ENCODE results near the gene WIPF2.

The WIPF2 gene

GRCh38 chr17:40218740-40219593, at the start of gene WIPF2:
WIPF2 (plus strand) TSS chr17:40219304; CDS start chr17:40256460, 37,156 bp downstream.
- DNase-seq: peak; percentile 97

GRCh38 chr17:40170325-40170724, 48.8 kb upstream of the WIPF2 start:
- DNase-seq: no peak

GRCh38 chr17:40171750-40172149, 47.4 kb upstream of the WIPF2 start:
- no peak for DNase-seq

DNA sequence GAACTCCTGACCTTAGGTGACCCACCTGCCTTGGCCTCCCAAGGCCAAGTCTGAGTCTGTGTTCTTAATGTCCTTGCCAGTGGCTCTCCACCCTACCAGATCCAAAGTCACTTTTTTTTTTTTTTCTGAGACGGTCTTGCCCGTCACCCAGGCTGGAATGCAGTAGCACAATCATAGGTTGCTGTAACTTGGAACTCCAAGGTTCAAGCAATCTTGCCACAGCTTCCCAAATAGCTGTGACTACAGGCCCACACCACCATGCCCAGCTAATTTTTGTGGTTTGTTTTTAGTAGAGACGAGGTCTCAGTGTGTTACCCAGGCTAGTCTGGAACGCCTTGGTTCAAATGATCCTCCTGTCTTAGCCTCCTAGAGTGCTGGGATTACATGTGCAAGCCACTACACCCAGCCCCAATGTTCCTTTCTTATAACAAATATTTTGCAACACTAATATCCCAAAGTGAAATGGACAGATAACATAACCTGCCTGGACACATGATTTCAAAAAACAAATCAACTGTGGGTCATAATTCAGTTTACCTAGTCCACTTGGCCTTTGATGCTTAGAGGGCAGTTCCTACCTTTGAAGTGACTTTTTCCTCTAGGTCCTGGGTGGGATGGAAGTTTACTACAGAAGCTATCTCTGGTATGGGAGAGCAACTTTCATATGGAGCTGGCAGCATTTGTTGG, 45.9 kb upstream of the WIPF2 start:
- DNase-seq: no peak

GRCh38 chr17:40173778-40174135, 45.3 kb upstream of the WIPF2 start:
- DNase-seq: no peak

DNA sequence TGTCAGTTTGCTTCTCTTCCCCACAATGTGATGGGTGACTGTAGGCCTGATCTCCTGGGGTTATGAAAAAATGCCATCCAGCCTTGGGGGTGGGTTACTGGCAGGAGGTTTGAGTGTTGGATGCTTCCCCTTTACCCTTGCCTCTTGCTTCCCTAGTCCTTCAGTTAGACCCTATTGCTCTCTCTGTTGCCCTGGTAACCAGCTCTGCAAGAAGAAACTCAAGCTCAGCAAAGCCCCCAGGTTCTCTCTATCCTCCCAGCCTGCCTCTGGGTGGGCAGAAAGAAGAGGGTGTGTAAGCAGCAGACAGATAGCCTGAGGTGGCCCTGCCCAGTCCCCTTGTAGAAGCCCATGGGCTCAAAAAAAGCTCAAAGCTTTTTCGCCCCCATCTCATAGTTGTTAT, 44.6 kb upstream of the WIPF2 start:
- no peak for DNase-seq

DNA sequence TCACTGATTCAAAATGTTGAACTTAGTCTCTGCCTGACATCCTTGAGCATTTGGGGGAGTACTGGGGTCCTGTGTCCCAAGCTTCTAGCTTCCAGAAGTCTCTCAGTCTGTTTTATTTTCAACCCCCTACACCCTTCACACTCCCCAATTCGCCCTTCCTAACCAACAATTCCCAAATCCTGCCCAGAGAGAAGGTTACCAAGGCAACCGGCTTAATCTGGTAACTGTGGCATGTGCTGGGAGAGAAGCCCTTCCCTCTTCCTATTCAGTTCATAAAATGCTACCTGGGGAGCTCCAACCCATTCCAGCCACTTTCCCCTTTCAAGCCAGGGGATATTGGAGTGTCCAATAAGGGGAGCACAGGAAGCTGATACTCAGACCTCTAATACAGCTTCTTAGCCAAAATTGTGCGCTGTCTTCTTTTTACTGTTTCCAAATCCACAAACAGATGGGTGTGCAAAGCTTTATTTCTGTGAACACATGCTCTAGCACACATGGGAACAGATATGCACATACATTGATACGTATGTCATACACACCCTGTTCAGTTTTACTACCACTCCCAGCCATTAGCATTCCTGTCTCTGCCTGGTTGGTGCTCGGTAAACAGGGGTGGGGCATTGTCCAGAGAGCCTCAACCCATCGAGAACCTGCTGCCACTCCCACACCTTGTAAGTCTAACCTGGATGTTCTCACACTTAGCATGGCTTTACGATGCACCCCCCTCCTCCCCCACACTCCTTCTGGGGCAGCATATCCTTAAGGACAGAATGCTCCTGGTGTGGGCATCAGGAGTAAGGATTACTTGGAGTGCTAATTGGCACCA, 43.0 kb upstream of the WIPF2 start:
- DNase-seq: no peak

- no peak for DNase-seq
These were observed 42.4 kb upstream of the WIPF2 start for GRCh38 chr17:40176754-40177110.

DNA sequence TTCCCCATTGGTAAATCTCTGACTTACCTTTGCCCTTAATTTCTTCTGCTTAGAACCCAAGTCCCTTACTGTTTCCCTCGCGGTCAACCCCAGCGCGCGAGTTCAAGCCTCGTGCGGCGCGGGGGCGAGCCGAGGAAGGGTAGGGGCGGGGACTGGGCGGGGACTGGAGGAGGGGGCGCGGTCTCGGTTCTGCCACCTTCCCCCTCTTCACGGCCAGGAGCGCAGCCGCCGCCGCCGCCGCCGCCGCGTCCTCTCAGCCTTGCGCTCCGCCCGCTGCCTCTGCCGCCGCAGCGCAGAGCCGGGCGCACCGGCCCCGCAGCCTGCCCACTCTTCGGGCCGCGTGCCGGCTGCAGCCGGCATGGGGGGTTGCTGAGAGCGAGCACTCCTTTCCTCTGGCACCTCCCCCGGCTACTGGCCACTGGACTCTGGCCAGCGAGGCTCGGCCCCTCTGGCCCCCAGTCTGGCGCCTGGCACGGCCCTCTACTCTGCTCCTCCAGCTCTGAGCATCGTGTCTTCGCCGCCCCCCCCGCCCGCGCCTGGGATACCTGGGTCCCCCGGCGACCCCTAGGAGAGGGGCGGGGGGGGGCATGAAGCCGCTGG, 41.7 kb upstream of the WIPF2 start, which contains the start of gene RAPGEFL1:
TSS of gene RAPGEFL1 (plus strand) at position 196 of the 600 bp plus-strand sequence. CDS start at position 588, 392 bp downstream.
- peak; percentile 90 for DNase-seq

DNA sequence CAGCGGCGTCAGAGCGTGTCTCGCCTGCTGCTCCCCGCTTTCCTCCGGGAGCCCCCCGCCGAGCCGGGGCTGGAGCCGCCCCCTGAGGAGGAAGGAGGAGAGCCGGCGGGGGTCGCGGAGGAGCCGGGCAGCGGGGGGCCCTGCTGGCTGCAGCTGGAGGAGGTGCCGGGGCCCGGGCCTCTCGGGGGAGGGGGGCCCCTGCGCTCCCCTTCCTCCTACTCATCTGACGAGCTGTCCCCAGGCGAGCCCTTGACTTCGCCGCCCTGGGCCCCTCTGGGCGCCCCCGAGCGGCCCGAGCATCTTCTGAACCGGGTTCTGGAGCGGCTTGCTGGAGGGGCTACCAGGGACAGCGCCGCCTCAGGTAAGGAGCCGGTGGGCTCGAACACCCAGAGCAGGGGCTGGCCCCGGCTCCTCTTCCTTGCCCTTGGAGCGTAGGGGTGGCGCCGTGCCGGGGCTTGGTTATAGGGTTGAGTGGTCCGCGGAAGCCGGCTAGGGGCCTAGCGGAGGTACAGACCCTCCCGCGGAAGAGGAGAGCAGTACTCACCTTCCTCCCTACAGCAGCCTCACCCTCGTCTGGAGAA, 41.0 kb upstream of the WIPF2 start:
- peak; percentile 59 for DNase-seq

- no peak for DNase-seq
These were observed 40.4 kb upstream of the WIPF2 start for GRCh38 chr17:40178660-40179059.

DNA sequence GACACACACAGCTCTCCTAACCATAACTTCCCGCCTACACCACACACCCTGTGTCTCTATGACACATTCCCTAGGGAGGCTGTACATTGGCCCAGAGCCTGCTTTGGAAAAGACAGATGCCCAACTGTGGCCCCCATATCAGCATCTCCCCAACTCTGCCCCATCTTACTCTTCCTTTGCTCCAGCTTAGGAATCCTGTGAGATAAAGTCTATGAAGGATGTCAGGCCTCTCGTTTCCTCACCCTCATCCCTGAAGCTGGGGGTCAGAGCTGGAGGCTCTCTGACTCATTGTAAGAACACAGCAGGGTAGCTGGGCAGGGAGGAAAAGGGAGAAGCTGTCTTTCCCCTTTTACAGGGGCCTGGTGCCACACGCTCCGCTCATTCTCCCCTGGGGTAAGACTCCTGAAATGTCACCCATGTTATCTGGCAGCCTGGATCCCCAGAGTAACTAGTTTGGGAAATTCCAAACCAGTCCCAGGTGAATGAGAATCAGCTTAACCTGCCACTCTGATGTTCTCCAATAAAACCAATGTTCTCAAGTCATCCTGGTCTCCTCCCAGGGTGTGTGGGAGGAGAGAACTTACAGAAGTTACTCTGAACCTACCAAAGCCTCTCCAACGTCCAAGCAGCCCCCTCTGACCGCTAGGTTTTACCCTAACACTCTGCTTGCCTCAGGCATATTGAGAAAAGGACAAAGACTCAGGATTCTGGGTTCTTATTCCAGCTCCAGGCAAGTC, 39.0 kb upstream of the WIPF2 start:
- no peak for DNase-seq

DNA sequence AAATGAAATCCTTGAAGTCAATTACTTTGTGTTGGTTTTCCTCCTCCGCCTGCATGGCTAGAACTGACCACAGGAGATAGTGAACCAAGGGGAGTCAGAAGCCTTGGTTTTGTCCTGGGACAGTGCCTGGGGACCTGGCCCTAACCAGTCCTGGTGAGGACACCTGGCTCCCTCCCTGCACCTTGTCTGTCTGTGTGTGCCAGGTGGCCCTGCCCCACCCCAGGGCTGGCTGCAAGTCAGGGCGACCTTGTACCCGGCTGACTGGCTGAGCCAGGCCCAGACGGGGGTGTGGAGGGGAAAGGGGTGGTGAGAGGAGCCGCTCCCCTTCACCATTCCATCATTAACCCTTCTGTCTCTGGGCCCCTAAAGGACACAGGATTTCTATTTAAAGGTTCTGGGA, 38.4 kb upstream of the WIPF2 start:
- no peak for DNase-seq

DNA sequence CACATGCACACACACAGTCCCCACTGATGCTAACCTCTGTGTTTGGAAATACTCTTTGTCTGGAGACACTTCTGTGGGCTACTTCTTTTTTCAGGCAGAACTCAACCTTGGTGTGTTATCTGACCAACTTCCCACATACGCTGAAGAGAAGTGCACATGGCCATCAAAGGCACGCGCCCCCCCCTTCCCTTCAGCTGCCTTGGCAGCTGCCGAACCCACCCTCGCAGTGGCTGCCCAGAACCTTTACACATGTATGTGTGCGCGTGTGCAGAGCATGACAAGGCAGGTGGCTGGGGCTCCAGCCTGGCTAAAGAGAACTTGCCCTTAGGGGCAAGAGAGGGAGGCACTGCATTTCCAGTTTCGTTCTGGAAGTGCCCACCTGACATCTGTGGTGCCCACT, 37.9 kb upstream of the WIPF2 start:
- no peak for DNase-seq

- no peak for DNase-seq
These were observed 36.5 kb upstream of the WIPF2 start for GRCh38 chr17:40182606-40183005.

- DNase-seq: no peak
These were observed 31.9 kb upstream of the WIPF2 start for GRCh38 chr17:40187238-40187637.

- DNase-seq: no peak
These were observed 30.4 kb upstream of the WIPF2 start for GRCh38 chr17:40188694-40189093.

- DNase-seq: peak; percentile 67
These were observed 28.7 kb upstream of the WIPF2 start for GRCh38 chr17:40190197-40191021.

GRCh38 chr17:40191237-40192208, 27.6 kb upstream of the WIPF2 start:
- peak; percentile 82 for DNase-seq

DNA sequence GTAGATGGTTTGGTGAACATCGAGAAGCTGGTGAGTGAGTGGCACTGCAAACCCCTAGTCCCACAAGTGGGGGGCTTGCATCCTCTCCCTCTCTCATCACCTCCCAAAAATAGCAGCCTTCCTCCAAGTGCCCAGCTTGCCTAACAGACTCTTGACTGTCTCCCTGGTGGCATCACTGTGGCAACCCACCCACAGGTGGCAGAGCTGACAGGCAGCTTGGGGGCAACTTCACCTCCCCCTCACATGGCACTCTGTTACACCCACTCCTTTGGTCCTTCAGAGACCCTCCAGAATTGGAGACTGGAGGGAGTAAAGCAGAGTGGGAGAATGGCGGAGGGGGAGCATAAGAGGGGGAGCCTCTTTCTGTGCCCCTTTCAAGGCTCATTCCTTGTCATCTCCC, 26.1 kb upstream of the WIPF2 start:
- no peak for DNase-seq
